PC-9 (cell line): ENCODE measurements around the gene CLDN34. TPM values are rescaled to one million over a fixed set of nuclear protein-coding genes. Genes with fewer than 3 reads are reported as not detected.

Source experiments
- BruUV-seq: library from RNA; stranded (reverse); fragments of 400-500 nt; replicated peaks from 2 replicates; lab custom pipeline; 2021; lab: Mats Ljungman, UMichigan
- CTCF ChIA-PET: fragments of 300-600 bp; sonication (Branson Sonifier 250); formaldehyde crosslinking; loops from one replicate; lab custom pipeline; 2022; ENCODE audit warnings: antibody characterized with exemption; lab: Charles Lee
- POLR2A ChIA-PET: fragments of 300-600 bp; sonication (Branson Sonifier 250); formaldehyde crosslinking; loops from one replicate; lab custom pipeline; 2022; ENCODE audit warnings: antibody characterized with exemption; ENCODE audit not compliant: unreplicated experiment; lab: Charles Lee
- DNase-seq, 2 experiments: peaks; one replicate each; pipeline versions ENCODE4 v3.0.0 to v3.0.0-alpha.2; 2015 to 2022; ENCODE audit warnings: mixed read lengths in 1 of 2
- H2AFZ ChIP-seq: fragments of 200-600 bp; sonication (generic); 2 replicates; pipeline ENCODE4 v1.8.1; 2017; ENCODE audit warnings: antibody characterized with exemption
- H3F3A ChIP-seq: fragments of 200-600 bp; sonication (generic); 2 replicates; pipeline ENCODE4 v1.8.1; 2017; ENCODE audit warnings: antibody characterized with exemption, mild to moderate bottlenecking, low read depth; ENCODE audit not compliant: insufficient read depth
- H3K27ac ChIP-seq: fragments of 200-600 bp; sonication (generic); 2 replicates; pipeline ENCODE4 v1.6.1; 2016; ENCODE audit warnings: mixed run types
- H3K27me3 ChIP-seq: fragments of 200-600 bp; sonication (generic); 2 replicates; pipeline ENCODE4 v1.6.1; 2016; ENCODE audit warnings: low read depth, mixed run types; ENCODE audit not compliant: insufficient read depth
- H3K36me3 ChIP-seq: fragments of 200-600 bp; sonication (generic); 2 replicates; pipeline ENCODE4 v1.6.1; 2016; ENCODE audit warnings: low read depth, mixed run types
- H3K4me1 ChIP-seq: fragments of 200-600 bp; sonication (generic); replicated peaks from 2 replicates; pipeline ENCODE4 v1.6.1; 2016; ENCODE audit warnings: mixed run types; ENCODE audit not compliant: insufficient read depth
- H3K4me2 ChIP-seq: fragments of 200-600 bp; sonication (generic); 2 replicates; pipeline ENCODE4 v1.6.1; 2017; ENCODE audit warnings: mixed run types
- H3K4me3 ChIP-seq: fragments of 200-600 bp; sonication (generic); 2 replicates; pipeline ENCODE4 v1.6.1; 2016; ENCODE audit warnings: mixed run types
- H3K79me2 ChIP-seq: fragments of 200-600 bp; sonication (generic); 2 replicates; pipeline ENCODE4 v1.6.1; 2017; ENCODE audit warnings: low read depth, mixed run types
- H3K9me2 ChIP-seq: fragments of 200-600 bp; sonication (generic); 2 replicates; pipeline ENCODE4 v1.8.1; 2017; ENCODE audit warnings: mild to moderate bottlenecking; ENCODE audit not compliant: insufficient read depth
- H3K9me3 ChIP-seq: fragments of 200-600 bp; sonication (generic); 2 replicates; pipeline ENCODE4 v1.8.1; 2016; ENCODE audit warnings: low read depth; ENCODE audit not compliant: insufficient read depth
- H4K20me1 ChIP-seq: fragments of 200-600 bp; sonication (generic); 2 replicates; pipeline ENCODE4 v1.8.1; 2017; ENCODE audit not compliant: insufficient read depth
- EZH2 ChIP-seq: fragments of 200-600 bp; sonication (generic); IDR thresholded peaks from 2 replicates; pipeline ENCODE4 v1.8.0; 2017; ENCODE audit warnings: antibody characterized with exemption, low read depth
- intact Hi-C: fragments of 100-400 bp; cut with micrococcal nuclease; formaldehyde crosslinking; loops from one replicate; pipeline ENCODE4 v1.10.0; 2022; ENCODE audit not compliant: unreplicated experiment
- total RNA-seq: library from RNA; stranded (reverse); gene quantifications from 2 replicates; pipeline ENCODE4 v1.2.3, GENCODE V29; 2021
- TF ChIP-seq, protein P1 (sequence below): fragments of 200-600 bp; sonication (generic); conservative IDR thresholded peaks from 2 replicates; pipeline ENCODE4 v1.6.1; 2017; ENCODE audit warnings: mixed run types, antibody characterized with exemption, mild to moderate bottlenecking, moderate library complexity

Gene CLDN34
- total RNA-seq, 1 experiment from 2014 or later, result not detected

- Histone ChIP-seq H3K27ac (no peak overlapping the region), H4K20me1 (no peaks in the 10 kb centered on the region), H3K9me3 (no peaks in the 10 kb centered on the region), H3K79me2 (no peaks in the 10 kb centered on the region), H3F3A (no peaks in the 10 kb centered on the region), H3K36me3 (no peaks in the 10 kb centered on the region), H2AFZ (no peak overlapping the region), H3K4me2 (no peak overlapping the region), H3K9me2 (no peaks in the 10 kb centered on the region), H3K4me1 (no peaks in the 10 kb centered on the region), H3K4me3 (no peak overlapping the region), H3K27me3 (no peaks in the 10 kb centered on the region)
- ChIA-PET CTCF (no interaction called here), POLR2A (no interaction called here)
- no peak for DNase-seq
- intact Hi-C loops, result no loop called here
- TF ChIP-seq, protein P1, sequence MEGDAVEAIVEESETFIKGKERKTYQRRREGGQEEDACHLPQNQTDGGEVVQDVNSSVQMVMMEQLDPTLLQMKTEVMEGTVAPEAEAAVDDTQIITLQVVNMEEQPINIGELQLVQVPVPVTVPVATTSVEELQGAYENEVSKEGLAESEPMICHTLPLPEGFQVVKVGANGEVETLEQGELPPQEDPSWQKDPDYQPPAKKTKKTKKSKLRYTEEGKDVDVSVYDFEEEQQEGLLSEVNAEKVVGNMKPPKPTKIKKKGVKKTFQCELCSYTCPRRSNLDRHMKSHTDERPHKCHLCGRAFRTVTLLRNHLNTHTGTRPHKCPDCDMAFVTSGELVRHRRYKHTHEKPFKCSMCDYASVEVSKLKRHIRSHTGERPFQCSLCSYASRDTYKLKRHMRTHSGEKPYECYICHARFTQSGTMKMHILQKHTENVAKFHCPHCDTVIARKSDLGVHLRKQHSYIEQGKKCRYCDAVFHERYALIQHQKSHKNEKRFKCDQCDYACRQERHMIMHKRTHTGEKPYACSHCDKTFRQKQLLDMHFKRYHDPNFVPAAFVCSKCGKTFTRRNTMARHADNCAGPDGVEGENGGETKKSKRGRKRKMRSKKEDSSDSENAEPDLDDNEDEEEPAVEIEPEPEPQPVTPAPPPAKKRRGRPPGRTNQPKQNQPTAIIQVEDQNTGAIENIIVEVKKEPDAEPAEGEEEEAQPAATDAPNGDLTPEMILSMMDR, result no peak
- TF ChIP-seq EZH2, result no peak
- no TSS peak for BruUV-seq
These were observed 10.5 kb downstream of the CLDN34 start for GRCh38 chrX:9977635-9978034.

GRCh38 chrX:9980401-9980800, 13.2 kb downstream of the CLDN34 start:
- no peak overlapping the region for H3K4me3 ChIP-seq
- no peaks in the 10 kb centered on the region for H3F3A ChIP-seq
- H3K9me3 ChIP-seq, result no peaks in the 10 kb centered on the region
- no peaks in the 10 kb centered on the region for H3K27me3 ChIP-seq
- DNase-seq, result no peak
- no peak overlapping the region for H3K4me2 ChIP-seq
- no peaks in the 10 kb centered on the region for H3K79me2 ChIP-seq
- ChIA-PET CTCF (no interaction called here), POLR2A (no interaction called here)
- H3K27ac ChIP-seq, result no peak overlapping the region
- no peaks in the 10 kb centered on the region for H3K9me2 ChIP-seq
- no peak overlapping the region for H2AFZ ChIP-seq
- no TSS peak for BruUV-seq
- intact Hi-C loops, result loop anchor here (10.0 kb wide), 1 partner anchor 654 kb away; no protein-coding TSS in a partner anchor
- H3K4me1 ChIP-seq, result no peaks in the 10 kb centered on the region
- H3K36me3 ChIP-seq, result no peaks in the 10 kb centered on the region
- H4K20me1 ChIP-seq, result no peaks in the 10 kb centered on the region
- no peak for TF ChIP-seq EZH2
- TF ChIP-seq, protein P1, result no peak

- Histone ChIP-seq H4K20me1 (no peaks in the 10 kb centered on the region), H3K4me3 (no peak overlapping the region), H2AFZ (no peak overlapping the region), H3K4me1 (no peaks in the 10 kb centered on the region), H3K36me3 (no peaks in the 10 kb centered on the region), H3K79me2 (no peaks in the 10 kb centered on the region), H3F3A (no peaks in the 10 kb centered on the region), H3K27me3 (no peaks in the 10 kb centered on the region), H3K9me2 (no peaks in the 10 kb centered on the region), H3K27ac (no peak overlapping the region), H3K9me3 (no peaks in the 10 kb centered on the region), H3K4me2 (no peak overlapping the region)
- no TSS peak for BruUV-seq
- DNase-seq, result no peak
- ChIA-PET CTCF (interaction anchor here (0.7 kb wide), 1 partner anchor 18 kb away, joined by 6 read pairs; no protein-coding TSS in a partner anchor), POLR2A (no interaction called here)
- TF ChIP-seq EZH2, result no peak
- TF ChIP-seq, protein P1, result no peak
- intact Hi-C loops, result loop anchor here (10.0 kb wide), 1 partner anchor 654 kb away; no protein-coding TSS in a partner anchor
These were observed 13.8 kb downstream of the CLDN34 start for GRCh38 chrX:9980927-9981326.
